ENCODE data around the gene CCDC154. TPM values are rescaled to one million over a fixed set of nuclear protein-coding genes. Genes with fewer than 3 reads are reported as not detected.
"Not testable (repeated sequence)": the region's sequence is repeated elsewhere in the genome, so short reads cannot be mapped to it uniquely, and the experiment has no call there.

Gene CCDC154
- total RNA-seq, 1 donor from 2014 or later = 2.2 TPM

GRCh38 chr16:1455190-1456171, 11.1 kb upstream of the CCDC154 start:
- intact Hi-C loops (cut with micrococcal nuclease) = no loop called here

DNA sequence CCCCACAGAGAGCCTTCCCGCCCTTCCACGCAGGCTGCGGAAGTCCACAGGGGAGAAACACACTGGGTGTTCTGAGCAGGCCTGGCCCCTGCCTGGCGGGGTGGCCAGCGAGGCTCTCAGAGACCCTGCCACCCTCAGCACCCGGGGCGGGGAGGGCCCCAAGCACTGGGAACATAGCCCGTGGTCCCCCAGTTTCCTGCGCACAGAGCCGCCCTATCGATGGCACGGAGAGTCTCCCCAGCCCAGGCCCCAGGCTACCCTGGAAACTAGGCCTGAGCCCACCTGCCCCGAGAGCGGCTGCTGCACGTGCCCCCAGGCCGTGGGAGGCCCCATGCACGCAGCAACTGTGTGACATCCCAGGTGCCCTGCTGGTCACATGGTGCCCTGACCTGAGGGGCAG, 10.2 kb upstream of the CCDC154 start:
- intact Hi-C loops (cut with micrococcal nuclease) = no loop called here

GRCh38 chr16:1453316-1453715, 9.0 kb upstream of the CCDC154 start:
- intact Hi-C loops (cut with micrococcal nuclease) = no loop called here

GRCh38 chr16:1452530-1452929, 8.2 kb upstream of the CCDC154 start:
- intact Hi-C loops (cut with micrococcal nuclease) = no loop called here

DNA sequence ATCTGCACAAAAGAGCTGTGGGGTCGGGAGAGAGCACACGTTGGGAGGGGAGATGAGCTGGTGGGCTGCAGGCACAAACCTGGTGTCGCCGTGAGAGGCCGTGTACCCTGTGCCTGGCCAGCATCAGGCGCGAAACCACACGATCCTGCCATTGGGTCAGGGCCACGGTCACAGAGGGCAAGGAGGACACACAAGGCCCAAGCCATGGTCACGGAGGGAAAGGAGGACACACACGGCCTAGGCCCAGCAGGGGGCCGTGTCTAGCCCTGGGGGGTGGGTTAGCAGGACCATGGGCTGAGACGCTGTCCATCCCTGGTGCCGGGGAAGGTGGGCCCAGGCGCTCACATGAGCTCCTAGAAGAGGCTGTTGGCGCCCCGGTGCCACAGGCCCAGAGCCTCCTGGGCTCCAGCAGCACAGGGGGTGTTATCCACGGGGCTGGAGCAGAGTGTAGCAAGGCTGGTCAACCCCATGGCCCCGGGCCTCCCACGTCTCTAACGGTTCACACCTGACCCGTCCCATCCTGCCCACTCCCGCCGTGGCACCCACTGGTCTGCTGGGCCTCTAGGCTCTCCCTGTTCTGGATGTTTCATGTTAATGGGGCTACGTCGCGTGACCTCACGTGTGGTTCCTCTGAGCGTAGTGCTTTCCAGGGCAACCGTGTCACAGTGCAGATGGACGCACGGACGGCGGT, 7.5 kb upstream of the CCDC154 start:
- intact Hi-C loops (cut with micrococcal nuclease) = no loop called here

DNA sequence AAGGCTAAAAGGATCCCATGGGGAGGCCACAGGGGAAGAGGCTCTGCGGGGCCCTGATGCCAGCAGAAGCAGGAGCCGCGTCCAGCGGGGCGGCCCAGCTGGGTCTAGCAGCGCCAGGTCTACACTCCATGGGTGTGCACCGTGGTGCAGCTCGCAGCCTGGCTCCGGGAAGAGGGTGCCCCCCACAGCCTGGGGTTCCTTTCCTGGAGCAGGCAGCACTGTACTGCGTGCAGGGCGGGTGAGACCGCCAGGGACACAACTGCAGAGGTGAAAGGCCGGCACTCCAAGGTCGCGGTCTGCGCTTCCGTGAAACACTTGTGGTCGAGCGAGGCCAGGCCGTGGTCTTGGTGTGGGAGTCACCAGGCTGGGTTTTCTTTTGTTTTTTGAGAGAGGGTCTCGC, 6.5 kb upstream of the CCDC154 start:
- intact Hi-C loops (cut with micrococcal nuclease) = no loop called here

GRCh38 chr16:1450218-1450617, 5.9 kb upstream of the CCDC154 start:
- intact Hi-C loops (cut with micrococcal nuclease) = no loop called here

DNA sequence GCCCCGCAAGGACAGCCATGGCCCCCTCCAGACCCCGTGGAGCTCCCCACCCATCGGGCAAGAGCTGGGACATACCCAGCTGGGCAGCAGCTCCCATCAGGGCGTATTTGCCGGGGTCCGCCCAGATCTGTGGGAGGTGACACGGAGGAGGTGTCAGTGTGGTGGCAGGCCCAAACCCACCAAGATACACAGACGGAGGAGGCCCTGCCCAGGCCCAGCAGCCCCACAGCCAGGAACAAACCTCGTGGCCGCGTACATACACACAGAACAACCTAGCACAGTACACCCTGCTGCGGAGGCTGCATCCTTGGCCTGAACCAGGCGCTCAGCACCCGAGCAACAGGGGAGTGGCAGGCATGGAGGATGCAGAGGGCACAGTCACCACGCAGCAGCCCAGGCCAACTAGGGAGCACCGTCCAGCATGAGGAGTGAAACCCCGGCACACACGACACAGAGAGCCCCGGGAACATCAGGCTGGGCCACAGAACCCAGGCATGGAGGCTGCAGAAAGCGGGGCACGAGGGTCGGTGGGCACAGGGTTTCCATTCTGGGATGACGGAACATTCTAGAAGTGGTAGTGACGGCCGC, 4.9 kb upstream of the CCDC154 start:
- intact Hi-C loops (cut with micrococcal nuclease) = no loop called here

DNA sequence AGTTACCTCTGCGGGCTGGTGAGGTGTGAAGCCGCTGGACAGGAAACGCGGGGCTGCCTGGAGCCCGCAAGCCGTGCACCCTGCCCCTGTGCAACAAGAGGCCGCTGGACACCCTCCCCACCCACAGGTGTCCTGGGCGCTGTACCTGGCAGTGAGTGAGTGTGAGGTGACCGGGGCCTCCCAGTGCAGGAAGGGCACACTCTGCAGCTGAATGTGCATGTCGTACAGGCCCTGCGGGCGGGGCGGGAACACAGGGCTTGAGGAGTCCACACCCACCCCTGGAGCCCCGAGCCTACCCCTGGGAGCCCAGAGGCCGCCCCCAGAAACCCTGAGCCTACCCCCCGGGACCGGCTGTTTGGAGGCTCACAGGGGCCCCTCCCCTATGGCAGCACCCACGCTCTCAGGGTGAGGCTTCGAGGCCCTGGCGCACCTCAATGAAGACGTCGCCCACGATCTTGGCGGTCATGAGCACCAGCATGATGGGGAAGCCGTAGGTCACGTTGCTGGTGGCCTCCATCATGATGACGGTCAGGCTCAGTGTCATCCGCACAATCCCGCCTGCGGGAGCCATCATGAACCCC, 4.3 kb upstream of the CCDC154 start:
- intact Hi-C loops (cut with micrococcal nuclease) = no loop called here

DNA sequence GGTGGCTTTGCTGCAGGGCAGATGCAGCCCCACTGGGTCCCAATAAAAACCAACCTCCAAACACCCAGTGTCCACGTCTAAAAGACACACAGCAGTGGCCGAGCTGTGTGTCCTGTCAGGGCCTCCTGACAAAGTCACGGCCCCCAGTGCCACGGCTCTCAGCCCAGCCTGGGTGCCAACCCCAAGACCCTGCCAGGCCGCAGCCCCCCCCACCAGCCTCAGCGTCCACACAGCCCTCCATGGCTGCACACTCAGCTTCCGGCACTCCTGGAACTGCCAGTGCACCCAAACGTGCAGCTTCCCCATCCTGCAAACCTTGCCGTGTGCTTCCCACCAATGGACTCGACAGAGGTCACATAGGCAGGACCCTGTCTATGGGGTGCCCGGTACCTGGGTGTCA, 3.6 kb upstream of the CCDC154 start:
- intact Hi-C loops (cut with micrococcal nuclease) = no loop called here

DNA sequence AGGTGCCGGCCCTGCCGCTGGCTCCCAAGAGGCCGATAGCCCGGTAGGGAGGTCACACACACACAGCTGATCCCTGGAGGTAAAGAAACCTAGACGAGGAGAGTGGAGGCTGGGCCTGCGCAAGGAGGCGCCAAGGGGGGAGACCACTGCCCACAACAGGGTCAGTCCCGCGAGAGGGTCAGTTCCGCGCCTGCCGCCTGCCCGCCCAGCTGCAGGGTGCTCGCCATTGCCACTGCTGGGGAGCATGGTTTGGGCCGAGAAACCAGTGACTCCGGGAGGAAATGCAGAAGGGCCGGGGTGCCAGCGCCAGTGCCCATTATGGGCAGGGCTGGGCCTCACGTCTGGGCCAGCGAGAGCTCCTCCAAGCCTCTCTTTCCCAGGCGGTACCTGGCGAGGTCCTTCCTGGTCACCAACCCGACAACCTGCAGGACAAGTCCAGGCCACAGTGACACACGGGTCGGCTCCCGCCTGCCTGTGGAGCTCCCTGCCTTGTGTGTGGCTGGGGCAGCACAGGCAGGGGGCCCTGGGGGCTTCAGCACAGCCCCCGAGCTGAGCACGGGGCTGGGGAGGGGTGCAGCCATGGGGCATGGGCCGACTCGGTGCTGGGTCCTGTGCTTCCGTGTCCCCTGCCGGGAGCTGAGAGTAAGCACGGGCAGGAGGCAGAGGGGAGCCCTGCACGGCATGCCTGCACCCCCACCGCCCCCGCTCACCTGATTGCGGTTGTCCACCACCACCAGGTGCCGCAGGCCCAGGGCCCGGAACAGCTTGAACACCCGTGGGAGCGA, 2.1 kb upstream of the CCDC154 start:
- intact Hi-C loops (cut with micrococcal nuclease) = no loop called here

DNA sequence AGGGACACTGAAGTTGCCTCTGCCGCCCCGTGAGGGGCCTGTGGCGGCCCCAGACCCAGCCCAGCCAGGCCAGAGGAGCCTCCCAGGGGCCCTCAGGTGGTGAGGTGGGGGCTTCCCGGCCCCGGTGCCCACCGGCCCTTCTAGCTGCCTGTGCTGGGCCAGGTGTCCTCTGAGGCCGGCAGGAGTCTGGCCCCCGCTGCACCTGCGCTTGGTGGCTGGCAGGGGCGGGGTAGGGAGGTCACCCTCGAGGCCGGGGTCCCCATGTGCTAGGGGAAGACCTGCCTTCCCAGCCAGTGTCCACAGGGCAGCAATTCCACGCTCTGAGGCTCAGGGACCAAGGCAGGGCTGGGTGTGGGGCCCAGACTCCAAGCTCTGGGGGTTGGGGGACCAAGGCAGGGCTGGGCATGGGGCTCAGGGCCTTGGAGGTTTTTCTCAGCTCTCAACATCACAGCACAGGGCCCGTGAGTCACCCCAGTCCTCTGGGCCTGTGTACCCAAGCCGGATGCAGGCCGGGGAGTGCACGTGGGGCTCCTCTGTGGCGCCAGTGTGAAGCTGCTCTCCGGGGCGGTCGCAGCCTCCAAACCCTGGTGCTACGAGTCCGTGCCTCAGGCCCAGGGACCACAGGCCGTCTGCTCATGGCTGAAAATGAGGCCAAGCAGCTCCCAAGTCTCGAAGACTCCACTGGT, 1.3 kb upstream of the CCDC154 start:
- intact Hi-C loops (cut with micrococcal nuclease) = no loop called here

DNA sequence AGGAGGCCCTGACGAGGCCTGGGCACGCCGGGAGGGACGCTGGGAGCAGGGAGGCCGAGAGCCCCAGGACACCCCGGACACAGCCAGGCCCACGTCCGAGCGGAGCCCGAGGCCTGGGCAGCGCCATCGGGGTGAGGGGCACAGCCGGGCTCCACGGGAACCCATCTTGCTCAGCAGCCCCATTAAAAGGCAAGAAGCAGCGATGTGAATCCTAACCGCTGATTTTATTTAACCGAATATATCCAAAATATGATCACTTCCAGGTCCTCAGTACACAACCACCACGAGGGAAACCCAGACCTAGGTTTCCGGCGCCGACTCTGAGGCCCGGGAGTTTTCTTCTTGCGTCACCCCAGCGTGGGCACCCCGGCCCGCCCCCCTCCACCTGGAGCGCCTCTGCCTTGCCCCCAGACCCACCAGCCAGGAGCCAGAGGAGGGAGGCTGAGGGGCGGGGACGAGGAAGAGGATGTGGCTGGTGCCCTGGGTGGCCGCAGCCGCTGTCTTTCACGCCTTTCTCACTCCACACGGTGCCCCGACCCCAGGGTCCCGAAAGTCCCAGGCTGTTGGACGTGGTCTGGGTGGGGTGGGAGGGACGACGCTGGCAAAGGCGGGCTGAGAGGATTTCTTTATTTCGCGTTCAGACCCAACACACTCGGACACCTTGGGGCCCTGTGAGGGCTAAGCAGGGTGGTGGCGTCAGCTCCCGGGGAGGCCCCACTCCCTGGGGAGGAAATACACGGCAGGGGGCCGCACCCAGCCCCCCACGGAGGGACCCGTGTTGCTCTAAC, 568 bp upstream of the CCDC154 start:
- intact Hi-C loops (cut with micrococcal nuclease) = no loop called here

GRCh38 chr16:1443403-1443973, 868 bp downstream of the CCDC154 start:
- intact Hi-C loops (cut with micrococcal nuclease) = no loop called here

GRCh38 chr16:1442697-1443096, 1.7 kb downstream of the CCDC154 start:
- intact Hi-C loops (cut with micrococcal nuclease) = no loop called here

DNA sequence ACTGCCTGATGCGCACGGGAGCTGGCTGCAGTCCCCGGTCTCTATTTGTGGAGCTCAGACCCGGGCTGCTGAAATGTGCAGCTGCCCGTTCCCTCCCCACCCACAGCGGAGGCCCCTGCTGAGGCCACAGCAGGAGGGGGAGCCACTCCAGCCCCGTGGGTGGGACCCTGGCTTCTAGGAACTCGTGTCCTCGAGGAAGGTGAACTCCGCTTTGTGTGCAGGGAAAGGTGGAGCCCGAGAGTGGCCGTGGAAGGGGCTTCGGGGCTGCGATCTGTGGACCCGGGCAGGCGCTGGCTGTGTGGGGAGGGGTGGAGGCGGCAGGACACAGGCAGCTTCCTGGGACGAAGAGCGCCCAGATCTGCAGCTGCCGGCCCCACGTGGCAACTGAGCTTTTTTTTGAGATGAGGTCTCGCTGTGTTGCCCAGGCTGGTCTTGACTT, 2.9 kb downstream of the CCDC154 start:
- intact Hi-C loops (cut with micrococcal nuclease) = no loop called here

- intact Hi-C loops (cut with micrococcal nuclease) = not testable (repeated sequence)
Measured at GRCh38 chr16:1439699-1440074, 4.7 kb downstream of the CCDC154 start.

DNA sequence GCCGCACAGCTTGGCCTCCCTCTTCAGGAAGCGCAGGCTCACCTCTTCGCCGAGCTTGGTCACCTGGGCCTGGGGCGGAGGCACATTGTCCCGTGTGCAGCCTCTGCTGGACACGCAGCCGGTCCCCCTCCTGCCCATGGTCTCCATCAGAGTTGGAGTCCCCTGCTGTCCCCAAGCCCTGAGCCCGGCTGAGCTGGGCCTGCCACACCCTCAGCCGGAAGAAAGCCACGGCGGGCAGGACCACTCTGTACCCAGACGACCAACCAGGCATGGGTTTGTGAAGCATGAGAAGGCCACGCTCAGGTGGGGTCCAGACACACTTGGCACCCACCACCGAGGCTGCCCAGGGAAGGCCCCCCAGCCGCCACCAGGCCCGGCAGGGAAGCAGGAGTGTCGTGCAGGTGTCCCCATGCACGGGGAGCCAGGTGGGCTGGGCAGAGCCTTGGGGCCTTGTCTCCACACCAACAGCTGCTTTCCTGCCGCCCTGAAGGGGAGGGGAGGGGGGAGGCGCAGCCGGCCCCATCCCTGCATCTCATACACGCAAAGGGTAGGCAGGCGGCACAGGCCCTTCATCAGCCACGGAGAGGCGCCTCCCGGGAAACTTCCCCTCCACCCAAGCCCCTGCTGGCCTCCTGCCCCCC, 5.2 kb downstream of the CCDC154 start:
- intact Hi-C loops (cut with micrococcal nuclease) = no loop called here

All from T-helper 2 cell treated with Interferon-gamma antibody and Interleukin-4, amounts not matched to agents 100 ng/mL and 5 ng/mL, for 36 hours (primary cell).